Tibial nerve (tissue), 3 donors: ENCODE measurements around the gene PDZRN3.

ENCODE experiments used
- POLR2A ChIP-seq, 2 donors: fragments of 450-650 bp; IDR thresholded peaks; one replicate each; pipeline ENCODE4 v1.6.1; 2017; ENCODE audit warnings: antibody characterized with exemption in 2 of 2, mild to moderate bottlenecking in 2 of 2, moderate library complexity in 2 of 2
- TF ChIP-seq, protein P1 (sequence below), 5 experiments: fragments of 200-600 bp in 3 of 5; fragments of 450-650 bp in 2 of 5; sonication (generic) in 3 of 5; IDR thresholded peaks; one replicate each; pipeline ENCODE4 v1.5.1; 2016 to 2019; ENCODE audit warnings: antibody characterized with exemption in 5 of 5, mild to moderate bottlenecking in 3 of 5, moderate library complexity in 2 of 5

DNA sequence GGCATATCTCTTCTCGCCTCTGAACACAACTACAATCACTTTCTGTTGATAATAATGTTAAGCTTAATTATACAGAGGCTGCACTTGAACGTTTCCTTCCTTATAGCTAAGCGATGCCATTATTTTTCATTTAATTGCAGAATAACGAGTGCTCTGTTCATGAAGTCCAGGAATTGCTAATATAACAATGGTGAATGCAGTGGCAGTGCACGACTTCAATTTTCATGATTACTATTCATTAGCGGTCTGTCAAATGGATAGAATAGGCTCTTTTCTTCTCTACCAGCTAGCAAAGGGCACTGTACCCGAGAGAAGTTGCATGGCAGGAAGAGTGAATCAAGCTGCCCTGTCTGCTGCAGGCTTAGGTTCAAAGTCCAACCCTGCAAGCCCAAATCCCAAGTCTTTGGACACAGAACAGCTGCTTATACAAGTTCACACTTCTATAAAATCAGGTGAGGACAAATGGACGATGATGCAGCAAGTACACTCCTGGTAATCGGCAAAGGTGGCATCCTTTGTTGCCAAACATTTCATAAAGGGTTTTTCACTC lies 75.6 kb downstream of the PDZRN3 start:
- TF ChIP-seq, protein P1, sequence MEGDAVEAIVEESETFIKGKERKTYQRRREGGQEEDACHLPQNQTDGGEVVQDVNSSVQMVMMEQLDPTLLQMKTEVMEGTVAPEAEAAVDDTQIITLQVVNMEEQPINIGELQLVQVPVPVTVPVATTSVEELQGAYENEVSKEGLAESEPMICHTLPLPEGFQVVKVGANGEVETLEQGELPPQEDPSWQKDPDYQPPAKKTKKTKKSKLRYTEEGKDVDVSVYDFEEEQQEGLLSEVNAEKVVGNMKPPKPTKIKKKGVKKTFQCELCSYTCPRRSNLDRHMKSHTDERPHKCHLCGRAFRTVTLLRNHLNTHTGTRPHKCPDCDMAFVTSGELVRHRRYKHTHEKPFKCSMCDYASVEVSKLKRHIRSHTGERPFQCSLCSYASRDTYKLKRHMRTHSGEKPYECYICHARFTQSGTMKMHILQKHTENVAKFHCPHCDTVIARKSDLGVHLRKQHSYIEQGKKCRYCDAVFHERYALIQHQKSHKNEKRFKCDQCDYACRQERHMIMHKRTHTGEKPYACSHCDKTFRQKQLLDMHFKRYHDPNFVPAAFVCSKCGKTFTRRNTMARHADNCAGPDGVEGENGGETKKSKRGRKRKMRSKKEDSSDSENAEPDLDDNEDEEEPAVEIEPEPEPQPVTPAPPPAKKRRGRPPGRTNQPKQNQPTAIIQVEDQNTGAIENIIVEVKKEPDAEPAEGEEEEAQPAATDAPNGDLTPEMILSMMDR (IDR thresholded peaks at IDR 0.05), result no peak
- no peak for TF ChIP-seq POLR2A (IDR thresholded peaks at IDR 0.05)
